Endometrial microvascular endothelial cells (primary cell): ENCODE data around the gene SREBF1. TPM values are rescaled to one million over a fixed set of nuclear protein-coding genes. Genes with fewer than 3 reads are reported as not detected.

Source experiments
- in situ Hi-C: cut with HindIII; loops from 2 replicates; pipeline ENCODE4 v1.10.0; 2017; ENCODE audit warnings: low sequenced_read_pairs, low pct_unique_long_range_greater_than_20kb; ENCODE audit errors: inconsistent ontology term
- total RNA-seq: library from RNA; depleted of rRNA; stranded (reverse); fragments of >200 nt; gene quantifications from one replicate; pipeline ENCODE4 v1.2.3, GENCODE V29; 2015; ENCODE audit errors: inconsistent ontology term

The SREBF1 gene
- total RNA-seq, 1 donor from 2014 or later: 49.8 TPM

DNA sequence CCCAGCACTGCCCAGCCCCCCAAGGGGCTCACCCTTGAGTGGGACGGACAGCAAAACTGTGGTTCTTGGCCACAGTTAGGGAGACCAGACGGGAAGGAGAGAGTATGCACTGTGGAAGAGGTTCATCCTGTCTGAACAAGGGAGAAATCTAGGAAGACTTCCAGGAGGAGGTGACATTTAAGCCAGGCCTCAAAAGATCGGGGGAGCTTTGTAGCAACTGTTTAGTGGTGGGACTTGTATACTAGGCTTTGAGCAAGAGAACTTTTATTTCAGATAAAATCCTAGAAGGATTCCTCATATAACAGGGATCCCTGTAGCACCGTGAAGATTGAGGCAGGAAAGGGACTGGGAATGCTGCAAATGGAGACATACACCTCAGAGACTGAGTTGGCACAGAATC lies 30.8 kb downstream of the SREBF1 start:
- in situ Hi-C loops: no loop called here

GRCh38 chr17:17805575-17805974 lies 31.2 kb downstream of the SREBF1 start:
- in situ Hi-C loops: no loop called here

DNA sequence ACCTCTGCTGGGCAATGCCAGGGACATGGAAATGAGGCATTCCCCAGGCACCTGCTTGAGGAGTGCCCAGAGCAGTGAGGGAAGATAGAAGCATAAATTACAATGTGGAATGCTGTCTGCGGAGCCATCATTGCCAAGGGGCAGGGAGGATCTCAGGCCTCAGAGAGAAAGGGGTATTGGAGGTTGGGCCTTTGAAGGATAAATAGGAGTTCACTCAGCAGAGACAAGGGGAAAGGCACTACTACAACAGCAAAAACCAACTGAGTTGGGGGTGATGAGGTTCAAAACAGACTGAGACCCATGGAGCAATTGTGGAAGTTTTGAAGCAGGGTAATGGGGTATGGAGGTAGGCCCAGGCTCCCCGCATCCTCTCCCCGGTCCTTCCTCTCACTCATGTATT lies 32.8 kb downstream of the SREBF1 start:
- in situ Hi-C loops: no loop called here

GRCh38 chr17:17801800-17802481 lies 34.8 kb downstream of the SREBF1 start:
- in situ Hi-C loops: no loop called here

DNA sequence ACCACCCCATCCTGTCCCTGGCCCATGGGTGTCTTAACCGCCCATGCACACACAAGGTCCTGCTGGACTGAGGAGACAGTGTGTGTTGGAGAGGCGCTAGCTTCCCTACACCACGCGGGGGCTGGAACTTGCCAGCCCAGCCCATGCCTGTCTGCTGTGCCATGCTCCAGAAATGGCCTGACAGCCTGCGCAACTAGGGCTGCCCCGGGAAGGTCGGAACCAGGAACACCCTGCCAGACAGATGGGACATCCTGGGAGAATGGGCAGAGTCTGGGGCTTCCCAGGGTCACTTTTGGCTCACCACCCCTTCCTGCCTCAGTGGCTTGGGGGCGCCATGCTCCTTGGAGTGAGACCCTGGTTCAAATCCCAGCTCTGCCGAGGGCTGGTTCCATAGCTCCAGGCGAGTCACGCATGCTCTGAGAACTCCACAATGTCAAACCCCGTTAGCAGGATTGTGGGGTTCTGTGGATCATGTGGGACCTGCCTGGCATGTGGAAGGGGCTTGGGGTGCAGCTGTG lies 36.2 kb downstream of the SREBF1 start:
- in situ Hi-C loops: no loop called here

GRCh38 chr17:17798573-17799255 lies 38.1 kb downstream of the SREBF1 start:
- in situ Hi-C loops: no loop called here

- in situ Hi-C loops: no loop called here
Observed at GRCh38 chr17:17798010-17798556, 38.7 kb downstream of the SREBF1 start.

DNA sequence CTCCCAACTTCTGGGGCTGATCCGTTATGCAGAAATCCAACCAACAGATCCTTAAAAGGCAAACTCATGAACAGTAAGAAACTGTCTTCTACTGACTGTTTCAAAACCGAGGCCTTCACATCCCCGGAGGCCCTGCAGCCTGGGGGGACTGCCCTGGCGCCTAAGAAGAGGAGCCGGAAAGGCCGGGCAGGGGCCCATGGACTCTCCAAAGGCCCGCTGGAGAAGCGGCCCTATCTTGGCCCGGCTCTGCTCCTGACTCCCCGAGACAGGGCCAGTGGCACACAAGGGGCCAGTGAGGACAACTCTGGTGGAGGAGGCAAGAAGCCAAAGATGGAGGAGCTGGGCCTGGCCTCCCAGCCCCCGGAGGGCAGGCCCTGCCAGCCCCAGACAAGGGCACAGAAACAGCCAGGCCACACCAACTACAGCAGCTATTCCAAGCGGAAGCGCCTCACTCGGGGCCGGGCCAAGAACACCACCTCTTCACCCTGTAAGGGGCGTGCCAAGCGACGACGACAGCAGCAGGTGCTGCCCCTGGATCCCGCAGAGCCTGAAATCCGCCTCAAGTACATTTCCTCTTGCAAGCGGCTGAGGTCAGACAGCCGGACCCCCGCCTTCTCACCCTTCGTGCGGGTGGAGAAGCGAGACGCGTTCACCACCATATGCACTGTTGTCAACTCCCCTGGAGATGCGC lies 39.5 kb downstream of the SREBF1 start:
- in situ Hi-C loops: no loop called here

- in situ Hi-C loops: no loop called here
Observed at GRCh38 chr17:17796787-17797061, 40.1 kb downstream of the SREBF1 start.

DNA sequence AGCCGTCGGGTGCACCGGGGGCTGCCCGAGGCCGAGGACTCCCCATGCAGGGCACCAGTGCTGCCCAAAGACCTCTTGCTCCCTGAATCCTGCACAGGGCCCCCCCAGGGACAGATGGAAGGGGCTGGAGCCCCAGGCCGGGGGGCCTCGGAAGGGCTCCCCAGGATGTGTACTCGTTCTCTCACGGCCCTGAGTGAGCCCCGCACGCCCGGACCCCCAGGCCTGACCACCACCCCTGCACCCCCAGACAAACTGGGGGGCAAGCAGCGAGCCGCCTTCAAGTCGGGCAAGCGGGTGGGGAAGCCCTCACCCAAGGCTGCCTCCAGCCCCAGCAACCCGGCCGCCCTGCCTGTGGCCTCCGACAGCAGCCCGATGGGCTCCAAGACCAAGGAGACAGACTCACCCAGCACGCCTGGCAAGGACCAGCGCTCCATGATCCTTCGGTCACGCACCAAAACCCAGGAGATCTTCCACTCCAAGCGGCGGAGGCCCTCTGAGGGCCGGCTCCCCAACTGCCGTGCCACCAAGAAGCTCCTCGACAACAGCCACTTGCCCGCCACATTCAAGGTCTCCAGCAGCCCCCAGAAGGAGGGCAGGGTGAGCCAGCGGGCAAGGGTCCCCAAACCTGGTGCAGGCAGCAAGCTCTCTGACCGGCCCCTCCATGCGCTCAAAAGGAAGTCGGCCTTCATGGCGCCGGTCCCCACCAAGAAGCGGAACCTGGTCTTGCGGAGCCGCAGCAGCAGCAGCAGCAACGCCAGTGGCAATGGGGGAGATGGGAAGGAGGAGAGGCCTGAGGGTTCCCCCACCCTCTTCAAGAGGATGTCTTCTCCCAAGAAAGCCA lies 40.6 kb downstream of the SREBF1 start:
- in situ Hi-C loops: no loop called here

GRCh38 chr17:17795296-17795695 lies 41.5 kb downstream of the SREBF1 start:
- in situ Hi-C loops: no loop called here

- in situ Hi-C loops: no loop called here
Observed at GRCh38 chr17:17794382-17794781, 42.4 kb downstream of the SREBF1 start.

- in situ Hi-C loops: no loop called here
Observed at GRCh38 chr17:17793378-17794214, 43.2 kb downstream of the SREBF1 start.

DNA sequence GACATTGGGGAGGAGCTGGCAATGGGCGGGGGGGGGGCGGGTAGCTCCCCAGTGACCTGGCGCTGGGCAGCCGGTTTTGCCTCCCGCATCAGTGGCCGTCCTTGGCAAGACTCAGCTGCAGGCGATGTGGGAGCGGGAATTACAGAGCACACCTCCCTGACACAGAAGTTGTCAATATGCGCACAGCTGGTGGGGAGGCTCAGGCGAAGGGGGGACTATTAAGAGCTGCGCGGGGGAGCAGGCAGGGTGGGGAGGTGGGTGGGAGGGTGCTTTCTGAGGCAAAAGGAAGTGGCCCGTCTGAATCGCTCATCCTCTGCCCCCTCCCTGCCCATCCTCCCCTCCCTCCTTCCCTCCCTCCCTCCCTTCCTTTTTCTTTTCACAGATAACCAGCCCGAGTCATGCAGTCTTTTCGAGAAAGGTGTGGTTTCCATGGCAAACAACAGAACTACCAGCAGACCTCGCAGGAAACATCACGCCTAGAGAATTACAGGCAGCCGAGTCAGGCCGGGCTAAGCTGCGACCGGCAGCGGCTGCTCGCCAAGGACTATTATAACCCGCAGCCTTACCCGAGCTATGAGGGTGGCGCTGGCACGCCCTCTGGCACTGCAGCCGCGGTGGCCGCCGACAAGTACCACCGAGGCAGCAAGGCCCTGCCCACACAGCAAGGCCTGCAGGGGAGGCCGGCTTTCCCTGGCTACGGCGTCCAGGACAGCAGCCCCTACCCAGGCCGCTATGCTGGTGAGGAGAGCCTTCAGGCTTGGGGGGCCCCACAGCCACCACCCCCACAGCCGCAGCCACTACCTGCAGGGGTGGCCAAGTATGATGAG lies 44.0 kb downstream of the SREBF1 start:
- in situ Hi-C loops: no loop called here

GRCh38 chr17:17792037-17792550 lies 44.7 kb downstream of the SREBF1 start:
- in situ Hi-C loops: no loop called here

- in situ Hi-C loops: no loop called here
Observed at GRCh38 chr17:17790637-17791464, 45.9 kb downstream of the SREBF1 start.
